Hepatic stellate cell (primary cell): ENCODE measurements around the gene B4GALNT3.
A peak's percentile ranks its signal among the peaks of the same experiment; 100 is the strongest.

Experiments used
- DNase-seq: peaks from one replicate; pipeline ENCODE4 v3.0.0; 2011; ENCODE audit warnings: low spot score

B4GALNT3 gene

DNA sequence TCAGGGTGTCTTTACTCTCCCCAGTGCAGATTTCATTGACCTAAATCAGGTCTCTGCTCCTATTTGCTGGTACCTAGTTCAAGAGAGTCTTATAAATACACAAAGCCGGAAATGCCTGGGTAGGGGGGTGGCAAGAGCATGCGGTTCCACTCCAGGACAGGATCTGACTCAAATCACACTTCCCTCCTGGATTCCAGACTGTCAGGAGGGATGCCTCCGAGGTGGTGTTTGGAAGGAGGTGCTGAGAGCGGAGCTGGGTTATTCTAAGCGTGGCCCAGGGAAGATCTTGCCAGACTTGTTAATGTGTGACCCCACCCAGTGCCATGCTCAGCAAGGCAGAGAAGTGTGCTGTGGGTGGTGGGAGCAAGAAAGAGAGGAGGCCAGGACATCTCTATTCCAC lies 49.8 kb downstream of the B4GALNT3 start:
- DNase-seq = peak; percentile 28

DNA sequence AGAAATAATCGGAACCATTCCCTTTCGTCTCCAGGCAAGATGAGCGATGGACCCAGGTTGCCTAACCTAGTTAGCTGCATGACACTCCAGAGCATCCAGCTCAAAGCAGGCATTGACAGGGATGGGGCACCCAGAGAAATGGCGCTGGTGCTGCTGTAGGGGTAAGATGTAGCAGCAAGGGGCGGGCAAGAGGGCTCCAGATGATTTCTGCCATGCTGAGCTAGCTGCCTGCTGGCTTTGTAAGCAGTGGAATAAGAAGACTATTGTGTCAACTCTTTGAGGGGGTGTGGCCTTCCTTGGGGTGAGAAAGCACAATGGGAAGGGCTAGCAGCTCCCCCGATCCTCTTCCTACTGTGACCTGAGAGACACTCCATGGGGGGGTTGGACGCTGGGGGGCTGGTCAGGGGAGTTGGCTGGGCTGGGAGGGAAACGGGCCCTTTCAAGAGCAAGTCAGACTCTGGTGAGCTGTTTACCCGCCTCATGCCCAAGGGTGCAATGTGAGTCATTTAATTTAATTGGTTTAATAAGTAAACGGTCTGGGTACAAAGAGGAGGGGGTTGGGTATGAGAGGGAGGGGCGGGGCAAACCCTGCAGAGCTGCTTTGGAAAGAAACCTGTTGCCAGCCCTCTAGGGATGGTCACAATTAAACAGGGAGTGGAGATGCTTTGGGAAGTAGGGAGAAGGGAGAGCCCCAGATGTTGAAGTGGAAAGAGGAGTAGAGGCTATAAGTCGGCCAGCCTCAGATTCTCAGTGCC lies 50.5 kb downstream of the B4GALNT3 start:
- DNase-seq = no peak

DNA sequence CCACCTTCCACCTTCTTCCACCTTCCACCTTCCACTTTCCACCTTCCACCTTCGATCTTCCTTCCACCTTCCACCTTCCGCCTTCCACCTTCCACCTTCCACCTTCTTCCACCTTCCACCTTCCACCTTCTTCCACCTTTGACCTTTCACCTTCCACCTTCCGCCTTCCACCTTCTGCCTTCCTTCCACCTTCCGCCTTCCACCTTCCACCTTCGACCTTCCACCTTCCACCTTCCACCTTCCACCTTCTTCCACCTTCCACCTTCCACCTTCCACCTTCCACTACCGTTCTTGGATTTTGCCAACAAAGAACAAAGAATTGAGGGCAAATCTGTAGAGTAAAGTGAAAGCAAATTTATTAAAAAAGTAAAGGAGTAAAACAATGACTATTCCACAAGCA lies 53.2 kb downstream of the B4GALNT3 start:
- DNase-seq = no peak

DNA sequence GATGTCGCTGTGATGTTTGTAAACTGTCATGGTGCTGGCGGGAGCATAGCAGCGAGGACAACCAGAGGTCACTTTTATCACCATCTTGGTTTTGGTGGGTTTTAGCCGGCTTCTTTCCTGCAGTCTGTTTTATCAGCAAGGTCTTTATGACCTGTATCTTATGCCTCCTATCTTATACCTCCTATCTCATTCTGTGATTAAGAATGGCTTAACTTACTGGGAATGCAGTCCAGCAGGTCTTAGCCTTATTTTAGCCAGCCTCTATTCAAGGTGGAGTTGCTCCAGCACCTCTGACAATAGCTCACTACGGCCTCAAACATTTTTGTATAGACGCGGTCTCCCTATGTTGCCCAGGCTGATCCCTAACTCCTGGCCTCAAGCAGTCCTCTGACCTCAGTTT lies 53.7 kb downstream of the B4GALNT3 start:
- DNase-seq = no peak

DNA sequence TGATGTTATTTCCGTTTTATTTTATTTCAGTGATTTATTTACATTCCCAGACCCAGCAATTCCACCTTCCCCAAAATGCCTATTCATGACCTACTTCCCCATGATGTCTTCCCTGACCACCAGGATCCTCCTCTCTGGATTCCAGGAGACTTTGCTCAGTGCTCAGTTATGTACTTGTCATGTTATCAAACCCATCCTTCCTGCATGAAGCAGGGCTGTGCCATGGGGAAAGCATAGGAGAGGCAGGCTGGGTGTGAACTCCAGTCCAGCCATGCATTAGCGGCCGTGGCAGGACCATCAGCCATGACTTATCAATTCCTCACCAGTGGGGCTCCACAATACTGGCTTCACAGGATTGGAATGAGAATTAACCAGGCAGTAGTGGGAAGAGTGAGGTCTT lies 57.8 kb downstream of the B4GALNT3 start:
- DNase-seq = no peak

DNA sequence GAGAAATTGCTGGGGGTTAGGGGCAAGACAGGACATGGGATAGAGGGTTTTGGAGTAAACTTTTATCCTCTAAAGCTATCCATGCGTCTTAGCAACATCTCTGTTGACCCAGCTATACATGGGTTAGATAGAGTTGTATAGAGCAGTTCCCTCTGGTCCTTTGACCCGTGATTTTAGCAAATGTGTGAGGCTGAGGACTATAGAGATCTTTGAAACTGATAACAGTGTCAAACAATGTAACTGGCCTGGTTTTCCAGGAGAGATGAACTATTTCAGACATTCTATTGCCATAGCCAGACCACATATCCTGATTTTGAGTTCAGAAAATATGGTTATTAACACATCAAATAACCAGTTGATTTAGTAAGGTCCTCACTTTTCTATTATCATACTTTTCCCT lies 60.4 kb downstream of the B4GALNT3 start:
- no peak for DNase-seq

DNA sequence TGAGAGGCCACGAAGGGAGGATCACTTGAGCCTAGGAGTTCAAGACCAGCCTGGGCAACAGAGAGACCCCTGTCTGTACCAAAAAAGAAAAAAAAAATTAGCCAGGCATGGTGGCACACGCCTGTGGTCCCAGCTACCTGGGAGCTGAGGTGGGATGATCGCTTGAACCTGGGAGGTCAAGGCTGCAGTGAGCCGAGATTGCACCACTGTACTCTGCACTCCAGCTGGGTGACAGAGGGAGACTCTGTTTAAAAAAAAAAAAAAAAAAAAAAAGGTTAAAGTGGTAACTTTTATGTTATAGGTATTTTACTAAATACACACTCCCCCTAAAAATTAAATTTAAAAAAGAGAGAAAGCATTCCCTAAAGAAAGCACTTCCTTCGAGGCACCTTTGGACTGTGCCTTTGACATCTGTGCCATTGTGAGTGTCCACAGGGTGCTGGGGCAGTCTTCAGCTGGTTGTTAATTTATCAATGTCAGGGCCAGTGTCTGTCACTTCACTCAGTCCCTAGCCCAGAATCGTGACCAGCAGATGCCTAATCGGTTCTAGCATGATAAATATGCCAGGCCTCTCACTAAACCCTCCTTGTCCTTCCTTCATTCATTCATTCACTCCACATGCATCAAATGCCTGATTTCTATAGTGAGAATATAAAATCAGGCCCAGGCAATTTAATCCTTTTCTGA lies 63.1 kb downstream of the B4GALNT3 start:
- DNase-seq = no peak

DNA sequence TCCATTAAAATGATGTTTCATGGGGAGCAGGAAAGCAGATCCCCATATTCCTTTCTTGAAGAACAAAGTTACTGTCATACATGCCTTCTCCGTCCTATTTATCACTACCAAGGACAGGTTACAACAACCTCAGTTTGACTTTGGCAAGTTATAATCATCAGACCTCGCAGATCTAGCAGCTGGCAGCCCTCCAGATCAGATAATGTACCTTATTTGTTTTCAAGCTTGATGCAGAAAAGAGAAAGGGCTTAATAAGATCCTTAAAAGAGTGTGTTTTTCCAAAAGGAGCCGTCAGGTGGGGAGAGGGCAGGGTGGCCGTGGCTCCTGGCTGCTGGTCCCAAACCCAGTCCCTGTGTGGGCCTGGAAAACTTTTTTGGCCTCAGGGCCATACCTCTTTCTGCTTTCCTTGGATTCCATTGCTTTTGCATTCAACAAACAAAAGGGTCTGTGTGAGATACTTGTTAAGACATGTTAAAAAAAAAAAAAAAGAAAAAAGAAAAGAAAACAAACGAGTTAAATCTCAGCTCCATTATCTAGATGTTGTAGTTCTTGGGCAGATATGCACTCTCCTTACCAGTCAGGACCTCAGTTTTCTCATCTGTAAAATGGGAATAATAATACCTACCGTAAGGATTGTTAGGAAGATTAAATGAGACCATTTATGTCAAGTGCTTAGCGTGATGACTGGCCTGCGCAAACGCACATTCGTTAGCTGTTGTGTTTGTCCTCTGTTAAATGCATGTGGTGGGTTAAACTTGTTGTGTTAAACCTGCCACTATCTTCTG lies 64.6 kb downstream of the B4GALNT3 start:
- DNase-seq = no peak

DNA sequence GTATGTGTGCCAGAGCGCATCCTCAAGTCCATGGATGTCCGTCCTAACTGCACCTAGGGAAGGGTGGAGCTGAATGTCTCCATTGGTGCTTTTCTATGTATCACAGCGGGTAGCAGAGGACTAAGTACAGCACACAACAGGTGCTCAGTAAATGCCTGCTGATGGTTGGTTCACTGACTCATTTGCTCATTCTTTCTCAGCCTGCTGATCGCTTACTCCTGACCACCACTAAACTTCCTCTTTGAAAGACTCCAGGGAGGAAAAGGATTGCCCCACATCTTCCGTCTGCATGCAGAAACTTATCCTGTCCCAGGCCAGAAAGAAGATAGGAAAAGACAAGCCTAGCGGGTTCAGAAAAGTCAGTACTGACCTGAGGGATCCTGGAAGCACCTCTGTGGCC lies 66.3 kb downstream of the B4GALNT3 start:
- no peak for DNase-seq

DNA sequence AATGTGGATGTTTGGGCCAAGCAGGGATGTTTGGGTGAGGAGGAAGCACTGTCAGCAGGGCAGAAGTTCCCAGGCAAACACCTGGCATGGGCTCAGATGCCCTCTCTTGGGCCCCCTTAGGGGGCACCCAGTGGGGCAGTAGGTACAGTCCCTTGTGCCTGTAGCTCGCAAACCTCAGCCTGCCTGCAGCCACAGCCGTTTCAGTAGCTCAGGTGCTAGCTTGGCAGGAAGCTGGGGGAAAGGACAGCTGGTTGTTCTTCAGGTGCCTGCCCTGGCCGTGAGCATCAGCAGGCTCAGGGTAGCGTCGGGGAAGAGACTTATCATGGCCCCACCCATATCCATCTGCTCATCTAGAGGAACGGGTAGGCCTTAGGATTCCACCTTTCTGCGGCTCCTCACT lies 67.5 kb downstream of the B4GALNT3 start:
- DNase-seq = no peak

DNA sequence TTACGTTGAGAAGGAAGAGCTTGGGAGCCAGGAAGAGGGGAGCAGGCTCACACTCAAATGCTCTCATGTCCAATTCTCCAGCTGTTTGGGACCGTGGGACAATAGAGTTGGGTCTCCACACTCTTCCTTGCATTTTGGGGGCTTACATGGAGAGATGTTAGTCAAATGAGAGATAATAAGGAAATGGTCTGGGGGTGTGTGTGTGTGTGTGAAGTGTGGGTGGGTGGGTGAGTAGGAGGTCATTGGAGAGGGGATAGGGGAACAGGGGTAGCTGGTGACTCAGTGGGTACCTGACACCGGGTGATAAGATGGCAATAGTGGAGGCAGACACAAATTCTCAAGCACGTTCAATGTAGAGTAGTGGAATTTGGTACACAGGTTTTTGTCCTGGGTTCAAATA lies 68.0 kb downstream of the B4GALNT3 start:
- no peak for DNase-seq

DNA sequence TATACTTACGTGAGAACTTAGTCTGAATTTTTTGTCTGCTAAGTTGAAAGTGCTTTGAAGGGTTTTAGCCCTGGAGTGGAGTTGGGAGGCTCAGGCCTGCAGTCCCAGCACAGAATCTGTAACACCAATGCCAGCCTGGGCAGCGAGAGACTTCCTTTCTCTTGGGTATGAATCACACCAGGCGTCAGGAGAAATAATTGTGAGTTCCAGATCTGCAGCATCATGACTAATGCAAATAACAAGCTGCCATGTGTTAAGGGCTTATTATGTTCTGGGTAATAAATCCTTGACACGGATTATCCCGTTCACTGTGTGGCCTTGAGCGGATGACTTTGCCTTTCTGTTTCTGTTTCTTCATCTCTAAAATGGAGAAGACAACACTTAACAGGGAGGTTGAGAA lies 70.6 kb downstream of the B4GALNT3 start:
- DNase-seq = no peak

DNA sequence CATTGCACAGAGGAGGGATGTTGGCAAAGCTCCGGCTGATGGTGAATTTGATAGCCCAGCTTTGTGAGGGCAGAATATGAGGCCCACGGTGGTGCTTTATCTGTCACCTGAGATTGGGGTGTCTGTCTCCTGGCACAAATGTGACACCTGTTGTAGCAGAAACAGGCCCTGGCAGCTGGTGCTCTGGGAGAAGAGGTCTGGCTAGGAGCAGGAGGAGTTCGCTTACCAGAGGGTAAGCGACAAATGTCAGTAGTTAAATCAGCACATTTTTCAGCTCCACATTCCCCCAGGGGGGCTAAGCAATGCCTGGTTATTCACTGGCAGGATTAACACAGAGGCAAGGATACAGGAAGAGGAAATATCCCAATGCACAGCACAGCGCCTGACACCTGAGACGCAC lies 71.1 kb downstream of the B4GALNT3 start:
- no peak for DNase-seq

DNA sequence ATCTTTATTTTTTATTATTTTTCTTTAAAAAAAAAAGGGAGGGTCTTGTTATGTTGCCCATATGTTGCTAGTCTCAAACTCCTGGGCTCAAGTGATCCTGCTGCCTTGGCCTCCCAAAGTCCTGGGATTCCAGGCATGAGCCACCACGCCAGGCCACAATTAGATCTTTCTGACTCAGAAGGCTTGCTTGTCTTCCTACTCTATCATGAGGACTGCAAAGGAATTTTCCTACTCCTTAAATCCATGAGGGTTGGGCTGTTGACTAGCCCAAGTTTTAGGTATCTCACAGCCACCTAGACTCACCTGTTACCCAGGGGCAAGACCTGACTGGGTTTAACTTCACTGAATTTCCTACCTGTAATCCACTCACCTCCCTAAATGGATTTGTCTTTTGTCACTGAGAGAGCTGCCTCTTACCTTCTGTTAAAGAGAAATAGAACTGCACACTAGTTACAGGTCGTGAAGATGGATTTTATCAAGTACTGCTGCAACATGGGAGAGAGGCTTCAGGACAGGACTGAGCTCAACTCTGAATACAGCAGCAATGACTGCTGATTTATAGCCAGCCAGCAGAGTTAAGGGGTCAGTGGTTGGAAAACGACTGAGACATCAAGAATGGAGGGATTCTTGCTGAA lies 72.3 kb downstream of the B4GALNT3 start:
- DNase-seq = no peak

DNA sequence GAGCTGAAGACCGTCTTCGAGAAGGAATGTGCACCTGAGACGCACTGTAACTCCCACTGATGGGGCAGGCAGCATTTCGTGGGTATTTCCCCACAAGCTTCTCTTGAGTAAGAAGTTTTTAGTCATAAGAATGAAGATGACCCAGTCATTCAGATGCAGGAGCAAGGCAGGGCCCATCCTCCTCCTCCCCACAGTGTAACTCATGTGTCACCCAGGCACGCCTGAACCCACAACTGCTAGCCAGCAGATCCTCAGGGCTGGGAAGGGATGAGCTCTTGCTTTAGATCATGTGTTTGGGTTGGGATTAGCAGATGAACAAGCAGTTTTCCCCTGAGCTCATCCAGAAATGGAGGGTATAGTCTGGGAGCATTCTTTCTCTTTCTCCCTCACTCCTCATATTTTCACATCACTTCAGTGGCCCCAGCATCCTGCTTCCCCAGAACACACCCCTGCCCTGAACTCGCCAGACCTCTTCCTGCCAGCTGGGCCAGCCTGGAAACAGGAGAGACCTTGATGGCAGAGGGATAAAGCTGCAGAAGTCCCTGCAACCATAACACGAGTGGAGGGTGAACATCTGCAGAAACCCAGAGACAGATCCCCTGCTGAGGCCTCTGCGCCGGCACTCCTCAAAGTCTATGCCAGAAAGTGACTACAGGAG lies 73.3 kb downstream of the B4GALNT3 start:
- no peak for DNase-seq

DNA sequence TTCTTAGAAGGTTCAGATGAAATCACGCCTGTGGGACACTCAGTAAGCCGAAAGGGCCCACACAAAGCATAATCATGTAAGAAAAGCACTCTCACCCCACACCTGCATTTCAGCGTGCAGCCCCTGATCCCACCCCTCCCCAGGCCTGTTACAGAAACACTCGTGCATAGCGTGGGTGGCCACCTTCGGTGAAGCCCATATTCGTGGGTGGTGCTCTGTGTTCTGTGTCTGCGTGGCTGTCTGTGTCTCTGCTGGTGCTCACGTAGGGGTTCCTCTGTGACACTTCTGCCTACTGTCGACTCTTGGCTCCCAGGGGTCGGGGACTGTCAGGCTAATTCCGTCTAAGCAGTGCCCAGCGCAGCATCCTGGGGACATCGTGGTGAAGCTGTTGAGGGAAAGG lies 74.0 kb downstream of the B4GALNT3 start:
- DNase-seq = no peak

DNA sequence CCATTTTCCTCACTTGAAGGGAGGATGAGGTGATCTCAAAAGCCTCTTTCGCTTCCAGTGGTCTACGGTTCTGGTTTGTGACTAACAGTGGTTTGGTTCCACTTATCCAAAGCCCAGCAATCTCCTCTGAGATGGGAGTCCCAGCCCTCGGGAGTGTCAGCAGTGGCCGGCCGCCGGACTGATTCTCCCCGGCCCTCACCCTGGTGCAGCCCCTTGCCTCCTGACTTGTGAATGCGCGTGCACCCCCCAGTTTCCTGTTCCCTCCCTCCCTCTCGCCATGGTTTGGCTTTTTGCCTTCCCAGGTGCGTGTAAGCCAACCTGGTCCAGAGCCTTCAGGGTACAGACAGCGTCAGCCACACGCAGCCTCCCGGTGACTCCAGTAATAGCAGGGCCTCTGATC lies 74.5 kb downstream of the B4GALNT3 start:
- DNase-seq = no peak

DNA sequence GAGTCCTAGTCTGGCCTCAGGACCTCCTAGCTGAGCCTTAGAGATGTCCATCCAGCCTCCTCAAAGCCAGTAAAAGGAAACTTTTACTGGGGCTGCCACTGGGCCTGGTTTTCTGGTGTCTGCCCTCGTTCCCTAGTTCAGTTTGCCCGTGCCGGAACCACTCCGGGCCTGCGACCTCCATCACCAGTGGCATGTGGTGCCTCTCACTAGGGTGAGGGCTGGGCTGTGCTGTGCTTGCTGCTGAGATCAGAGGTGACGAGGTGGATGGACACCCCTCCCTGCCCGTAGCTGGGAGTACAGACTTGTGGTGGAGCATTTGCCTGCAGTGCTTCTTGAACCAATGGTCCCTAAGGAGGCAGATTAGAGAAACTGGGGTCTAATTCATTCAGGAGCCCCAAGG lies 75.7 kb downstream of the B4GALNT3 start:
- no peak for DNase-seq

DNA sequence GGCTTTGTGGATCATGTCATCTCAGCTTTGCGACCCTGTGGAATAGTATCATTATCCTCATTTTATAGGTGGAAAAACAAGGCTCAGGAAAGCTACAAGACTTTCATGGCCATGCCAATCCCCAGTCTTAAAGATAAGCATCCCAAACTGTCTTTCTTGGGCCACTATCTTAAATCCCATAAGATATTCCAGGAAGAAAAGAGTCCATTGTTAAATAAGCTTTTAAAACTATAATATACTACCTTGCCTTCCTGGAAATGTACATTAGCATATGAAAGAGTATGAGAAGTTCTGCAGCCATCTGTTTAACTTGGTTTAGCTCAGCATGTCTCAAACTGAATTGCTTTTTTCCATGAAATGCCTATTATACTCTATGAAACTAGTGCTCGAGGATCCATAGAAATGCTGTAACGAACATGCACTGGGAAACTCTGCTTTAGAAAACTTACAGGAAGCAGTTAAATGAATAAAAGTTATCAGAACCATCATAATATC lies 77.1 kb downstream of the B4GALNT3 start:
- no peak for DNase-seq

DNA sequence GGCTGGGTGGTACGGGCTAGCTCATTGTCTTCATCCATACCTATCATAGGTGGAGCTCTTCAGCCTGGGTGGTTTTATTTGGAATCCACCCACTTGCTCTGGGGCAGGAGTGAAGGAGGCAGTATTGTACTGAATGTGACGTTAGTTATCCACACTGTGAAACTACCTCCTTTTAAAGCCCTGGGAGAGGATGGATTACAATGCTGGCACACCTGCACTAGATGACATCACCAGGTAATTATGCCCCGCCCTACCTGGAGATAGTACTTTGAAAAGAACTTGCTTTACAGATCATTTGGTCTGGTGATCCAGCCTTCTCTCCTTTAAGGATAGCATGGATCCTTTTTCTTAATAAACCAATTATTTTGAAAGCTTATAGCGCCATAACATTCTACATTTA lies 78.0 kb downstream of the B4GALNT3 start:
- DNase-seq = no peak

DNA sequence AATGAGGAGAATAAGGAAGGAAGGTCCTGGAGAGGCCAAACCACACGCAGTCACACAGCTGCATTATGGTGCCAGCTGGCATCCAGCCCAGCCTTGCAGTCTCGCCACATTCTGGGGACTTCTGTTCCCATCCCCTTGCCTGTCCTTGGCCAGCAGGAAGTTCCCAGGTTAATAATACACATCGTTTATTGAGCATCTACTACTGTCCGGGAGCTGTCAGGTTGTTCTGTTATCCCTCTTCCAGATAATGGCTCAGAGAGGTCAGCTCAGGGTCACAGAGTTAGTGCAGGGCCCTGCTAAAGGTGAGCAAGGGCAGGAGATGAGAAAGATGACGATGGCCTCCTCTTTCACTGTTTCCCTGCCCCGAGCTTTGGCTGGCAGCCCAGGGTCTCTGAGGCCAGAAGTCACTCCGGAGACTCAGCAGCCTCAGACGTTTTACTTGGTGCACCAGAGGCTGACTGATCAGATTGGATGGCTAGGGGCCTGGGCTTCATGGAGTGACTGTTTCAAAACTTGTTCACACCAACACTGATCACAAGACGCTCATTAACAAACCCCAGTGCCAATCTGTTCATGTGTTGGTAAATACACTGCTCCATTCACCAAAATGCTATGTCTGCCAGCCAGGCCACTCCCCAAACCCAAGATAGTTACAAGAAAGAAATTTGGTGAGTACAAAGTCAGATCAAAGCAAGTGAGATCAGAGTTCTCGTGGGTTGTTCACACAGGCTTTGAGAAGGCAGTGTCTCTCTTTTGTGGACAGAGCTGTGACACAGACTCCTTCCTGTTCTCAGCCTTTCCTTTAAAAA lies 79.2 kb downstream of the B4GALNT3 start:
- no peak for DNase-seq
